GM21526 (cell line): ENCODE measurements around the gene CALN1.
"Not testable (repeated sequence)": the region's sequence is repeated elsewhere in the genome, so short reads cannot be mapped to it uniquely, and the experiment has no call there.

Experiments used
- ATAC-seq: cut with Tn5 transposase; IDR thresholded peaks from one replicate; pipeline ENCODE4 v1.9.1; 2021; ENCODE audit warnings: moderate library complexity; ENCODE audit not compliant: unreplicated experiment, low FRiP score

CALN1 gene

GRCh38 chr7:72412121-72412618 lies at the start of gene CALN1:
CALN1 (minus strand) TSS chr7:72412338.
- ATAC-seq: not testable (repeated sequence)

DNA sequence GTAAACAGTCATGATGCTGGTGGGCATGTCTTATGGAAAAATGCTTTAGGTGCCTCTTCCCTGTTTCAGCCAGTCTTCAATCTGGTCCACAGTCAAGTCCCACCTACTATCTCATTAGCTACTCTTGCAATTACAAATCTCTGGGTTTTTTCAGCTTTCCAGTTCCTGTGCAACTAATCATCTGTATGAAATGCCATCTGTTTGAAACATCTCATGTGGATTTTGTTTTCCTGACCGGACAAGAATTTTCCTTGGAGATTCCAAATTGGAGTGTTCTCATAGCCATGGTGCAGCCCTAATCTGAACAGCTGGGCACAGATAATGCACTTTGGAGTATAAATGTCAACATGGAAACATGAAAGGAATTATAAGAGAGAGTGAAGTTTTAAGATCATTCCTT lies 41.3 kb upstream of the CALN1 start:
- no peak for ATAC-seq

- ATAC-seq: no peak
These were observed 35.5 kb upstream of the CALN1 start for GRCh38 chr7:72447465-72448204.

- ATAC-seq: no peak
These were observed 34.7 kb upstream of the CALN1 start for GRCh38 chr7:72446591-72447462.

- no peak for ATAC-seq
These were observed 34.0 kb upstream of the CALN1 start for GRCh38 chr7:72446131-72446530.

GRCh38 chr7:72445580-72445979 lies 33.4 kb upstream of the CALN1 start:
- no peak for ATAC-seq

DNA sequence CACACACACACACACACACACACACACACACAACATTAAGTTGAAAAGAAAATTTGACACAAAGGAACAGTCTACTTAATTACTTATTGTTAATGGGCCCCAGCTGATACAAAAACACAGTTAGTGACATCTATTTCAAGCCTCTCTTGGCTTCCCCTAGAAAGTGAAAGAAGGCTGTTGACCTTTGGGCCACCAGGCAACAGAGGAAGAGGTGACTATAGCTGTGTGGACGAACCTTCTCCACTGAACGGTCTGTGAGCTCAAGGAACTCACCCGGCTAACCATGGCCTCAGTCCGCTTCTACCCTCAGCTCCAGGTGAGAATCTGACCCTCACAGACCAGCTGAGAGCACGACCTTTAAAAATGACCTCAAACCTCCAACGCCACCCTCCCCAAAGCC lies 32.9 kb upstream of the CALN1 start:
- no peak for ATAC-seq

- ATAC-seq: no peak
These were observed 32.1 kb upstream of the CALN1 start for GRCh38 chr7:72444026-72444776.

GRCh38 chr7:72441791-72442190 lies 29.7 kb upstream of the CALN1 start:
- no peak for ATAC-seq

DNA sequence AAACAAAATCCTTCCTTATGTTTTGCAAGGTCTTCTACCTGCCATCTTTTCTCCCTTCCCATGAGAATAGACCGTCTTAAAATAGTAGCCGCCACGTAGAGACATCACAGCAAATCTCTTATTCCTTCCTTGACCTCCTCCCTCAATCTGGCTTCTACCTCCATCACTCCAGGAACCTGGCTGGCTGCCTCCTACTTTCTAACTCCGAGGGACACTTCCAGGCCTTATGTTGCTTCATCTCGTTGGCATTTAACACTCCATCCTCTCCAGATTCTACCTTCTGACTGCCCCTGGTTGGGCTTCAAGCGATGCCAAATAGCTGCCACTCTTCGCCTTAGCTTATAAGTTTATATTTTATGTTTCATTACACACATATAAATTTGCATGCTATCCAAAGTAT lies 26.4 kb upstream of the CALN1 start:
- no peak for ATAC-seq

GRCh38 chr7:72437610-72438009 lies 25.5 kb upstream of the CALN1 start:
- ATAC-seq: no peak

- no peak for ATAC-seq
These were observed 25.0 kb upstream of the CALN1 start for GRCh38 chr7:72437061-72437585.

DNA sequence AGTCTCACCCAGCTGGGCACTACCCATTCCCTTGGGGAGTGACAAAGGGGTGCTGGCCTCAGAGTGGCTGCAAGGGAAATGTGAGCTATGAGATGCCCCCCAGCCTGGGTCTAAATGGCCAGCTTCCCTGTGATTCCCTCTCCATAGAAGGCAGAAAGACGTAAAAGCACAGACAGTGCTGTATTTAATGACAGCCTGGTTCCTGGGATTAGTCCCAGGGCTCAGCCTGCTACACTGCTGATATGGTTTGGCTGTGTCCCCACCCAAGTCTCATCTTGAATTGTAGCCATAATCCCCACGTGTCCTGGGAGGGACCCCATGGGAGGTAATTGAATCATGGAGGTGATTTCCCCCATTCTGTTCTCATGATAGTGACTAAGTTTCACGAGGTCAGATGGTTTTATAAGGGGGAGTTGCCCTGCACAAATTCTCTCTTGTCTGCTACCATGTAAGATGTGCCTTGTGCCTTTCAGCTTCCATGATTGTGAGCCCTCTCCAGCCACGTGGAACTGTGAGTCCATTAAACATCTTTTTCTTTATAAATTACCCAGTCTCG lies 23.9 kb upstream of the CALN1 start:
- no peak for ATAC-seq

DNA sequence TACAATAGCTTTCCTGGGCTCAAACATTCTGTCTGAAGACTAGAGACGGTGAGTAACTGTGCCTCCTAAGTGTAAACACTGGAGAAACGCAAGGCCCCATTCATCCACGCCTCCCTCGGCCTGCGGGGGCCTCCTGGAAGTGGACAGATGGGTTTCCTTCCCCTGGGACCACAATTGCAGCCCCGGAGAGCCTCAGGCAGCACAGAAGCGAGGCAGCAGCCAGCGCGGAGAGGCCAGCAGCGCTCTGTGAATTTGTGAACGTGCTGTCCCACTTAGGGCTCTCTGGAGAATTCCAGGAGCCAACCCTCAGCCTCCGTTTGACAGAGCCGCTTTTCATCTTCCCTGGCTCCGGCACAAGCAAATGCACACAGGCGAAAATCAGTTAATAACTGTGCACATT lies 23.2 kb upstream of the CALN1 start:
- ATAC-seq: no peak

GRCh38 chr7:72430531-72430930 lies 18.4 kb upstream of the CALN1 start:
- no peak for ATAC-seq

DNA sequence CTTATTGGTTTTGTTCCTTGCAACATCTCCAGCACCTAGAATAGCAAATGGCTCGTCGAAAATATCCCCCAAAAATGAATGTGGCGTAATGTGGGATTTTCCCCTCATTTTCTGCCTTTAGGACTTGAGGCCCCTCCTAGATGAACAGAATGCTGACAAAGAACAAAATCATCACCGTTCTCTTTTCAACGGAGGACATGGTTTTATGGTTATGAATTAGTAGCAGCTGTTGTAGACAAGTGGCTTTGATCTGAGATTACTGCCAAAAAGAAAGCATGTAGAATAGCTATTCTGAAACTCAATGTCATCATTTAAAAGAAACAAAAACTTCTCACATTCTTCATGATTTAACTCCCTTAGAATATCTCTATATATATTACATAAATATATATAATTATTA lies 17.2 kb upstream of the CALN1 start:
- ATAC-seq: no peak

GRCh38 chr7:72416846-72417245 lies 4.7 kb upstream of the CALN1 start:
- no peak for ATAC-seq

DNA sequence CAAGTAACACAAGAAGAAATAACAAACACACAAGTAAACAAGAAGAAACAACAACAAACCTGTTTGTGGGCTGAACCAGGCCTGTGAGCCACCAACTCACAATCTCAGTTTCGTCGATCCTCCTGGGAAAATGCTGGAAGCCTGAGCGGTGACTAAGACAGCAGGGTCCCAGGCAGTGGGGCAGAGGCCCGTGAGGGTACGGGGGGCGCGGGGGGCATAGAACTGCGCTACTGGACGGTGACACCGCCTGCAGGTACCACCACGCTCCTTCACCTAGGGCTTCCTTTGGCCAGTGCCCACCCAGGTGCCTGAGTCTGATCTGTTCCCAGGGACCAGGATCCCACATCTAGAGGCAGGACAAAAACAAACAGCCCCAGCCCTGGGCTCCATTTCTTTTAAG lies 3.4 kb upstream of the CALN1 start:
- ATAC-seq: no peak

DNA sequence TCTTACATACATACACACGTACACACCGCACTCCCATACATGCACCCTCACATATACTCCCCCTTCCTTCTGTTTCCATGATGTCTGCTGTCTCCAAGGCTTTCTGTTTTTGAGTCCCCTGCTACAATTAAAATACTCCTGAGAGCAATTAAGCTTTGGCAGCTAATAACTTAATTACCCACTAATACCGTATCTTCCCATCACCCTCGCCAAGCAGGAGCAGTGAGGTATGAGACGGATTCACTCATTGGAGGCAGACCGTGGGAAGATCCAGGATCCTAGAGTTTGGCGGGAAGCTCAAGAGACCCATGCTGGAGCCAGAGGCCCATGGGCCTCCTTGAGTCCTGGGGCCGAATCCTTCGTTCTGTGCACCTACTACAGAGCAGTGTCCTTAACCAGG lies 1.7 kb upstream of the CALN1 start:
- no peak for ATAC-seq

DNA sequence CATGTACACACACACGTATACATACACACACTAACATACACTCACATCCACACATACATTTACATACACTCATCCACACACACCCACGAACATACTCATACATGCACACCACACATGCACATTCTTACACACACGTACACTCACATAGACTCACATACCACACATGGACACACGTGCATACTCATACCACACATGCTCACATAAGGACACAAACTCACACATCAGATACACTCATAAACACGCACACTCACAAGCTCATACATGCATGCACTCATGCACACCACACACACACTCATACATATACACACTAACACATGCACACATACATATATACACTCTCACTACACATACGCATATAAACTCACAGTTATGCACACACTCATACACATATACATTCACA lies 1.2 kb upstream of the CALN1 start:
- no peak for ATAC-seq
